MG63 (cell line): Measurements from ENCODE around the gene TBL1X. TPM values are rescaled to one million over a fixed set of nuclear protein-coding genes. Genes with fewer than 3 reads are reported as not detected.
"Not testable (repeated sequence)": the region's sequence is repeated elsewhere in the genome, so short reads cannot be mapped to it uniquely, and the experiment has no call there.

Experiments used
- DNase-seq: peaks from one replicate; pipeline ENCODE4 v3.0.0-alpha.2; 2020
- H3K27me3 ChIP-seq: fragments of 250-450 bp; sonication (Bioruptor Pico); 2 replicates; pipeline ENCODE4 v1.5.1; 2020; ENCODE audit warnings: mild to moderate bottlenecking, moderate library complexity
- H3K36me3 ChIP-seq: fragments of 250-450 bp; sonication (Bioruptor Pico); 2 replicates; pipeline ENCODE4 v1.5.1; 2020; ENCODE audit warnings: mild to moderate bottlenecking, moderate library complexity
- H3K4me3 ChIP-seq: fragments of 250-450 bp; sonication (Bioruptor Pico); 2 replicates; pipeline ENCODE4 v1.5.1; 2020; ENCODE audit warnings: mild to moderate bottlenecking, moderate library complexity
- H3K9me3 ChIP-seq: fragments of 250-450 bp; sonication (Bioruptor Pico); 2 replicates; pipeline ENCODE4 v1.5.1; 2020; ENCODE audit warnings: mild to moderate bottlenecking, moderate library complexity
- total RNA-seq: library from RNA; depleted of rRNA; stranded (reverse); fragments of >200 nt; shearing (Covaris generic); gene quantifications from 2 replicates; pipeline ENCODE4 v1.2.3, GENCODE V29; 2014; ENCODE audit warnings: low replicate concordance

The TBL1X gene
- total RNA-seq, 1 experiment from 2014 or later = 4.3 TPM

- no peaks in the 10 kb centered on the region for H3K36me3 ChIP-seq
- H3K4me3 ChIP-seq = no peak overlapping the region
- DNase-seq = no peak
- no peaks in the 10 kb centered on the region for H3K9me3 ChIP-seq
- H3K27me3 ChIP-seq = no peaks in the 10 kb centered on the region
Measured at GRCh38 chrX:9749146-9749692, 284.4 kb downstream of the TBL1X start.

- DNase-seq = no peak
- H3K36me3 ChIP-seq = no peaks in the 10 kb centered on the region
- H3K4me3 ChIP-seq = no peak overlapping the region
- no peaks in the 10 kb centered on the region for H3K27me3 ChIP-seq
- H3K9me3 ChIP-seq = no peaks in the 10 kb centered on the region
Measured at GRCh38 chrX:9757366-9757765, 292.5 kb downstream of the TBL1X start.

DNA sequence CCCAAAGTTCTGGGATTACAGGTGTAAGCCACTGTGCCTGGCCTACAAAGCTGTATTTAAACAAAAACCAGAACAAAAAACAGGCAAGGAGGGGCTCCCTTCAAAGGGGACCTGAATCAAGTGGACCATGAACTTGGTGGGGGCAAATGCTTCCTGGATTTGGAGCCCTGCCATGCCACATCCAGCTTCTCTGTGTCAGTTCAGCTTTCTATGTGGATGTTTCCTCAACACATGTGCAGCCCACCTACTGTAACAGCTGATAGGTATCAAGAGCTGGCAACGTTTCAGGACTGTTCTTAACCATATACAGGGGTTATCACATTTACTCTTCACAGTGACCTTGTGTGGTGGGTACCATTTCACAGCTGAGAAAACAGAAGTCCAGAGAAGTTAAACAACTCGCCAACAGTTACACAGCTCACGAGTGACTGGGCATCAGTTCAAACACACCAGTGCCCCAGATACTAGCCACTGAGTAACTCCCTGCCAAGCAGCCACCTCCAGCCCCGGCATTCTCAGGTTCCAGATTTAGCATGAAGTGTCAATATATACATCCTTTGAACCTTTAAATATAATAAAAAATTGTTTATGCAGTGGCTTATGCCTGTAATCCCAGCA is 293.3 kb downstream of the TBL1X start:
- Histone ChIP-seq H3K9me3 (no peaks in the 10 kb centered on the region), H3K27me3 (no peaks in the 10 kb centered on the region), H3K36me3 (no peaks in the 10 kb centered on the region), H3K4me3 (no peak overlapping the region)
- no peak for DNase-seq

DNA sequence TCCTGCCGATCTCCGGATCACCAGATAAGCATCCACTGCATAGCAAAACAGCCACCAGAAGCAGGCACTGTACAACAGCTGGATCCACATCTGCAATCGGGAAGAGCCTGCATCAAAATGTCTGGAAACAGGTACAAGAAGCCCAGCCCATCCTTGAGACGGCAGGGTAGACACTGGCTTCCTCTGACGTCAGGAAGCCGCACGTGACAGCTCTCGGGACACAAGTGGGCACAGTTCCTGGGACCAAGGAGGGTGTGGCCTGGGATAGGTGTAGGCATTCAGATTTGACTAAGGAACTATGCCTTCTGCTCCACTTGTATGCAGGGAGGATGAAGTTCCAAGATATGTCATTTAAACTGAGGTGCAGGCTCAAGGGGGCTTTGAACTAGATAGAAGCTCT is 294.5 kb downstream of the TBL1X start:
- Histone ChIP-seq H3K9me3 (no peaks in the 10 kb centered on the region), H3K4me3 (no peak overlapping the region), H3K27me3 (no peaks in the 10 kb centered on the region), H3K36me3 (no peaks in the 10 kb centered on the region)
- DNase-seq = no peak

DNA sequence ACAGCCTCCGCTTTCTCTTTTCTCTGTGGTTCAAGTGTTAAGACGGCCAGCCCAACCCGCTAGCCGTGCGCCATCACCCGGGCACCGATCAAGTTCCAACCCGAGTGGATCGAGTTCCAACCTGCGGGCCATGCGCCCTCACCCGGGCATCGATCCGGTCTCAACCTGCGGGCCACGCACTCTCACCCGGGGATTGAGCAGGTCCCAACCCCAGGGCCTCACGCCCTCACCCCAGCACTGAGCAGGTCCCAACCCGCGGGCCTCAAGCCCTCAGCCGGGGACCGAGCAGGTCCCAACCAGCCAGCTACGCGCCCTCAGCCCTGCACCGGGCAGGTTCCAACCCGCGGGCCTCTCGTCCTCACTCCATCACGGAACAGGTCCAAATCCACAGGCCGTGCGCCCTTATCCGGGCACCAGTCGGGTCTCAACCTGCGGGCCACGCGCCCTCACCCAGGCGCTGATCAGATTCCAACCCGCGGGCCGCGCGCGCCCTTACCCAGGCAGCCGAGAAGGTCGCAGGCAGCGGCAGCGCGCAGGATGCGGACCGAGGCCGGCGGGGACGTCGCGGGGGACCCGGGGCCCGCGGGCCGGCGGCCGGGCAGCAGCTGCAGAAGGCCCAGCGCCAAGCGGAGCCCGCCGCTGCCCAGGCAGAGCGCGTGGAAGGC is 300.3 kb downstream of the TBL1X start:
- Histone ChIP-seq H3K4me3 (no peak overlapping the region), H3K9me3 (no peaks in the 10 kb centered on the region), H3K36me3 (no peaks in the 10 kb centered on the region), H3K27me3 (no peaks in the 10 kb centered on the region)
- no peak for DNase-seq

DNA sequence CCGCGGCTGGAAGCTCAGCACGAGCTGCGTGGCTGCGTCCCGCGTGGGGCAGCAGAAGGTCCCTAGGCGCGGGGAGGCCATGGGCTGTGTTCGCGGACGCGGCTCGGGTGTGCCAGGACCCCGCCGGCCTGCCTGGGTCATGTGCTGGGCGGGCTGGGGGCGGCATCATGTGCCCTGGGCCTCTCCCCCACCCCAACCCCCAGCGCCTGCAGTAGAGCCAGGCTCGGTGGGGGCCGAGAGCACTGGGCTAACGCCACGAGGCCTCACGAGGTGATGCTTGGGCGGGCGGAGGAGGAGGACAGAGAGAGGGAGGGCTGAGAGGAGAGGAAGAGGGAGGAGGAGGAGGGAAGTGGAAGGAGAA is 300.9 kb downstream of the TBL1X start, which contains the start of gene GPR143:
Gene GPR143 (minus strand): TSS at position 111 of the 361 bp plus-strand sequence. CDS start 30 bp downstream, at position 81.
- Histone ChIP-seq H3K9me3 (no peaks in the 10 kb centered on the region), H3K36me3 (no peaks in the 10 kb centered on the region), H3K27me3 (no peaks in the 10 kb centered on the region), H3K4me3 (no peak within 1 kb of the TSS)
- DNase-seq = no peak

GRCh38 chrX:9767375-9767774 is 302.5 kb downstream of the TBL1X start:
- no peaks in the 10 kb centered on the region for H3K36me3 ChIP-seq
- H3K9me3 ChIP-seq = no peaks in the 10 kb centered on the region
- H3K4me3 ChIP-seq = no peak overlapping the region
- no peaks in the 10 kb centered on the region for H3K27me3 ChIP-seq
- no peak for DNase-seq

DNA sequence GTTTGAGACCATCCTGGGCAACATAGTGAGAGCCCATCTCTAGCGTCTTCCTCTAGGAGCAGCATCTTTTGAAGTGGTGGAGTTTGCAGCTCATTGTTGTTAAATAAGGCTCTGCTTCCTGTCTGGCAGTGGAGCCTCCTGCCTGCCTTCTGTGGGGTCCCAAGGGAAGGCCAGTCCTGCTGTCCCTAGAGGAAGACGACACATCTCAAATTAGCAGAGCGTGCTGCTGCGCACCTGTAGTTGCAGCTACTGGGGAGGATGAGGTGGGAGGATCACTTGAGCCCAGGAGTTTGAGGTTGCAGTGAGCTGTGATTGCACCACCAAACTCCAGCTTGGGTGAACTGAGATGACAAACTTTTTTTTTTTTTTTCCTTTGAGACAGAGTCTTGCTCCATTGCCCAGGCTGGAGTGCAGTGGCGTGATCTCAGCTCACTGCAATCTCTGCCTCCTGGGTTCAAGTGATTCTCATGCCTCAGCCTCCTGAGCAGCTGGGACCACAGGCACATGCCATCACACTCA is 303.5 kb downstream of the TBL1X start:
- not testable (repeated sequence) for DNase-seq, H3K27me3 ChIP-seq, H3K4me3 ChIP-seq, H3K9me3 ChIP-seq, H3K36me3 ChIP-seq

GRCh38 chrX:9770319-9770718 is 305.5 kb downstream of the TBL1X start:
- no peak for DNase-seq
- Histone ChIP-seq H3K9me3 (no peaks in the 10 kb centered on the region), H3K4me3 (no peak overlapping the region), H3K27me3 (no peaks in the 10 kb centered on the region), H3K36me3 (no peaks in the 10 kb centered on the region)

DNA sequence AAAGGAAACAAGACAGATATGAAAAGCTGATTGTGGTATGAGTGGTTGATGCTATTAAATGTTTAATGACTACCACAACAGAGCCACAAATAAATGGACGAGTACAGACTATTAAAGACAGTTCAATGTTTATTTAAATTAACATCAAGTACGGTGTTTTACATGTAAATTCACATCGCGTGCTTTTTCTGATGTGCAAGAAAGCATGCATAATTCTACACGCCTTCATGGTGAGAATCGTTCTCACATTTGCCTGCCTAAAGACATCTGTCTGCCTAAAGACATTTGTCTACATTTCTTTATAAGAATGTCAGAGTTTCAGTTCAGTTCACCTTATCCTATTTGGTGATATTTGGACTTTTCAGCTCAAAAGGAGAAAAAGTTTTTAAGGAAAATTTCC is 308.1 kb downstream of the TBL1X start:
- no peak for DNase-seq
- H3K4me3 ChIP-seq = no peak overlapping the region
- no peaks in the 10 kb centered on the region for H3K9me3 ChIP-seq
- no peaks in the 10 kb centered on the region for H3K27me3 ChIP-seq
- H3K36me3 ChIP-seq = no peaks in the 10 kb centered on the region

- H3K9me3 ChIP-seq = no peaks in the 10 kb centered on the region
- DNase-seq = no peak
- H3K4me3 ChIP-seq = no peak overlapping the region
- H3K36me3 ChIP-seq = no peaks in the 10 kb centered on the region
- H3K27me3 ChIP-seq = no peaks in the 10 kb centered on the region
Measured at GRCh38 chrX:9775930-9776329, 311.1 kb downstream of the TBL1X start.

GRCh38 chrX:9781941-9782340 is 317.1 kb downstream of the TBL1X start:
- Histone ChIP-seq H3K9me3 (no peaks in the 10 kb centered on the region), H3K36me3 (no peaks in the 10 kb centered on the region), H3K4me3 (no peak overlapping the region), H3K27me3 (no peaks in the 10 kb centered on the region; the same call in 1 of the 2 replicates)
- DNase-seq = no peak

GRCh38 chrX:9784332-9784731 is 319.5 kb downstream of the TBL1X start:
- Histone ChIP-seq H3K4me3 (no peak overlapping the region), H3K27me3 (no peaks in the 10 kb centered on the region; the same call in 1 of the 2 replicates), H3K36me3 (no peaks in the 10 kb centered on the region), H3K9me3 (no peaks in the 10 kb centered on the region)
- no peak for DNase-seq

DNA sequence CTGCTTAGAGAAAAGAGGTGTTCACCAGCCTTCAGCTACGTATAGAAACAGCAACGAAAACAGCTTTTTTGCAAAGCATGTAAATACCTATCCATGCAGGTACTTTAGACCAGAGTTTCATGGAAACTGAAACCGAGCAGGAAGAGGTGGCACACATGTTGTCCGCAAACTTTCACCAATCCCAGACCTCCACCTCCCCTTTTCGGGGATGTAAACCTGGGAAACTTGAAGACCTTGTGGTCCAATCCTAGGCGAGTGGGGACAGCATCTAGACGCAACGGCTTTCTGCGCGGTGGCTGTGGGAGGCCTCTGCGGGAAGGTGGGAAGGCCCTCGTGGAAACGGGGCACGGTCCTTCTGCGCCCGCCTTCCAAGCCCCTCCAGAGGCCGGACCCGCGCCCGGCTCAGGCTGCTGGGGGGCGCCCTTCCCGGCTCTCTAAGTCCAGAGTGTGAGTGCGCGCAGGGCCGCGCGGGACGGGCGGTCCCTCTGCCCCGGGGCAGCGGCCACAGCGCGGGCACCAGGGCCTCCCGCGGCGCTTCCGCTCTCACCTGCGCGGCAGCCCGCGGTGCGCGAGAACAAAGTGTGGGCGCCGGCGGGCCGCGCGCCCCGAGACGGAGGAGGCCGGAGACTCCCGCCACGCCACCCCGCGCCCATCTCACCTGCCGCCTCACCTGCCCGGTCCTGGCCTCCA is 320.5 kb downstream of the TBL1X start:
- H3K36me3 ChIP-seq = no peaks in the 10 kb centered on the region
- no peaks in the 10 kb centered on the region; the same call in 1 of the 2 replicates for H3K27me3 ChIP-seq
- no peak for DNase-seq
- no peaks in the 10 kb centered on the region for H3K9me3 ChIP-seq
- no peak overlapping the region for H3K4me3 ChIP-seq

GRCh38 chrX:9785944-9786797 is 321.3 kb downstream of the TBL1X start, which contains the start of gene SHROOM2:
Gene SHROOM2, plus strand, starts transcription at chrX:9786429. Its CDS starts 117 bp downstream, at chrX:9786546.
- H3K36me3 ChIP-seq = no peaks in the 10 kb centered on the region
- no peaks in the 10 kb centered on the region; the same call in 1 of the 2 replicates for H3K27me3 ChIP-seq
- DNase-seq = peak; percentile 11
- H3K4me3 ChIP-seq = peak within 1 kb of the TSS; percentile 18; the same call in 1 of the 2 replicates
- no peaks in the 10 kb centered on the region for H3K9me3 ChIP-seq
